Dedifferentiated amniotic fluid mesenchymal stem cell (primary cell): ENCODE results near the gene HGFAC.
A peak's percentile ranks its signal among the peaks of the same experiment; 100 is the strongest.

Source experiments
- DNase-seq: peaks from one replicate; pipeline ENCODE4 v3.0.0-alpha.2; 2016; ENCODE audit errors: extremely low spot score

Gene HGFAC

GRCh38 chr4:3473996-3474765 is 32.4 kb downstream of the HGFAC start:
- DNase-seq: no peak

GRCh38 chr4:3475041-3475712 is 33.4 kb downstream of the HGFAC start:
- DNase-seq: no peak

- DNase-seq: no peak
Measured at GRCh38 chr4:3475713-3476260, 34.0 kb downstream of the HGFAC start.

- no peak for DNase-seq
Measured at GRCh38 chr4:3476341-3476747, 34.6 kb downstream of the HGFAC start.

- DNase-seq: no peak
Measured at GRCh38 chr4:3476936-3477749, 35.4 kb downstream of the HGFAC start.

- no peak for DNase-seq
Measured at GRCh38 chr4:3477750-3478430, 36.1 kb downstream of the HGFAC start.

GRCh38 chr4:3478446-3479357 is 36.9 kb downstream of the HGFAC start:
- no peak for DNase-seq

- no peak for DNase-seq
Measured at GRCh38 chr4:3479358-3480101, 37.8 kb downstream of the HGFAC start.

GRCh38 chr4:3480528-3481112 is 38.9 kb downstream of the HGFAC start:
- peak; percentile 42 for DNase-seq

- DNase-seq: no peak
Measured at GRCh38 chr4:3481113-3481531, 39.4 kb downstream of the HGFAC start.

- DNase-seq: no peak
Measured at GRCh38 chr4:3481783-3482393, 40.1 kb downstream of the HGFAC start.

- DNase-seq: no peak
Measured at GRCh38 chr4:3482707-3483106, 40.9 kb downstream of the HGFAC start.

- DNase-seq: no peak
Measured at GRCh38 chr4:3483471-3483921, 41.7 kb downstream of the HGFAC start.

GRCh38 chr4:3484057-3484973 is 42.5 kb downstream of the HGFAC start:
- no peak for DNase-seq

- no peak for DNase-seq
Measured at GRCh38 chr4:3485011-3485791, 43.4 kb downstream of the HGFAC start.

- no peak for DNase-seq
Measured at GRCh38 chr4:3485886-3486540, 44.2 kb downstream of the HGFAC start.
